Adrenal gland (tissue), 5 donors: ENCODE results near the gene KDM4C.

ENCODE experiments used
- POLR2A ChIP-seq, 2 donors: fragments of 450-650 bp; IDR thresholded peaks; one replicate each; pipeline ENCODE4 v1.6.1; 2017; ENCODE audit warnings: antibody characterized with exemption in 2 of 2, mild to moderate bottlenecking in 2 of 2, moderate library complexity in 1 of 2
- TF ChIP-seq, protein P1 (sequence below), 6 experiments: fragments of 450-650 bp in 4 of 6; fragments of 200-600 bp in 2 of 6; sonication (generic) in 1 of 6; IDR thresholded peaks; 1 replicate in 5 of 6; 2 replicates in 1 of 6; pipeline versions ENCODE4 v1.5.1 to v1.8.0; 2016 to 2021; ENCODE audit warnings: antibody characterized with exemption in 6 of 6, mild to moderate bottlenecking in 2 of 6, moderate library complexity in 1 of 6
- donor health status: DM: no; HTN: no; CAD: no.

DNA sequence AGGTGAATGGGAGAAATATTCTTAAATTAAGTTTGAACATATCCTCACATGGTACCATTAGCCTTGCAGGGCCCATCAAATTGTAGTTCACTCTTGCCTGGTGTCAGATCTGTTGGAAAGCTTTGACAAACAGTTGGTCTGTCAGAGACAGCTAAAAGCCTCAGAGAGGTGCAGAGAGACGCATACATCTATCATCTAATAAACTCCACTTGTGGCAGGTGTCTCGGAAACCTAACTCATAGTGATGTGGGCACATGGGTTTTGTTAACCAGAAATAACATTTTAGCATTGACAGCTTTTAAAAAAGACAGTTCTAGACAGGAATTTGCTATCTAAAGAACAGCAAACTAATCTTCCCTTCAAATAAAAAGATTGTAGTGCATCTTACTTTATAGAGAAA lies 315.9 kb downstream of the KDM4C start:
- TF ChIP-seq, protein P1, sequence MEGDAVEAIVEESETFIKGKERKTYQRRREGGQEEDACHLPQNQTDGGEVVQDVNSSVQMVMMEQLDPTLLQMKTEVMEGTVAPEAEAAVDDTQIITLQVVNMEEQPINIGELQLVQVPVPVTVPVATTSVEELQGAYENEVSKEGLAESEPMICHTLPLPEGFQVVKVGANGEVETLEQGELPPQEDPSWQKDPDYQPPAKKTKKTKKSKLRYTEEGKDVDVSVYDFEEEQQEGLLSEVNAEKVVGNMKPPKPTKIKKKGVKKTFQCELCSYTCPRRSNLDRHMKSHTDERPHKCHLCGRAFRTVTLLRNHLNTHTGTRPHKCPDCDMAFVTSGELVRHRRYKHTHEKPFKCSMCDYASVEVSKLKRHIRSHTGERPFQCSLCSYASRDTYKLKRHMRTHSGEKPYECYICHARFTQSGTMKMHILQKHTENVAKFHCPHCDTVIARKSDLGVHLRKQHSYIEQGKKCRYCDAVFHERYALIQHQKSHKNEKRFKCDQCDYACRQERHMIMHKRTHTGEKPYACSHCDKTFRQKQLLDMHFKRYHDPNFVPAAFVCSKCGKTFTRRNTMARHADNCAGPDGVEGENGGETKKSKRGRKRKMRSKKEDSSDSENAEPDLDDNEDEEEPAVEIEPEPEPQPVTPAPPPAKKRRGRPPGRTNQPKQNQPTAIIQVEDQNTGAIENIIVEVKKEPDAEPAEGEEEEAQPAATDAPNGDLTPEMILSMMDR (IDR thresholded peaks at IDR 0.05): no peak
- TF ChIP-seq POLR2A (IDR thresholded peaks at IDR 0.05): no peak
